NCI-H2196 (cell line): ENCODE measurements around the gene CERS3.
"Not testable (repeated sequence)": the region's sequence is repeated elsewhere in the genome, so short reads cannot be mapped to it uniquely, and the experiment has no call there.

Experiments
- DNase-seq: peaks from one replicate; lab custom pipeline; 2025; ENCODE audit not compliant: unreplicated experiment; lab: John Stamatoyannopoulos, UW

The CERS3 gene

GRCh38 chr15:100468285-100468684, 60.5 kb downstream of the CERS3 start:
- no peak for DNase-seq

GRCh38 chr15:100466073-100466472, 62.7 kb downstream of the CERS3 start:
- no peak for DNase-seq

GRCh38 chr15:100464888-100465287, 63.9 kb downstream of the CERS3 start:
- DNase-seq = no peak

DNA sequence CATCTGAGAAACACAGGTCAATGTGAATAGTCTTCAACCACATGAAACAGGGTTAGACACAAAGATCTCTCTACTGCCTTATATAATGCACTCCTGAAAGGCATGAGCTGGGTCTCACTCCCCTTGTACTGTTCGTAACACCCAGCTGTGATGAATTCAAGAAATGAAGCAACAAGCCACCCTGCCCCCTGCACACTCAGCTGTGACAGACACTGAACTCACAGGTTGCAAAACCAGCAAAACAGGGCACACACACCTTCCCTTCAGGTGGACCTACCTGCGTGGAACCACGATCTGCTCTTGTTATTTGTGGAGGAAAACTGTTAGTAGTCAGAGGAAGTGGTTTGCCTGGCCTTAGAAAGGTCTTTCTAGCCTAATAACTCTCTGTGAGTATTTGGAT, 64.5 kb downstream of the CERS3 start:
- DNase-seq = no peak

DNA sequence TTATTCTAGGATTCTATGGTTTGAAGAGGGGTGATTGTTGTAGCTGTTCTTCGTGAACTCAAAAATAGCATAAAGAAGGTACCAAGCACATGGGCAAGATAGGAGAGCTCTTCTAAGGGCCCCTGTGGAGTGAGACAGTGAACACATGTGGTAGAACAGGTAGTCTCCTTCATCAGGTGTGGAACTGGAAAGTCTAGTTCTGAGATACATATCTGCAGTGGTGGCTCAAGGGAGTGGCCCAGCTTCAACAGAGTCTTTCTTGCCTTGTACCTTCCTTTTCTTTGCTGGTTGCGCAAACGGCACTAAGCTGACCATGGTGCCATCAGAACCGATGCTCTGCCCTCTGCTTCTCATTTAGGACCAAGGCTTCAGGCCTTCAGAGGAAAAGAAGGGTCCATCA, 65.2 kb downstream of the CERS3 start:
- no peak for DNase-seq

- no peak for DNase-seq
Observed at GRCh38 chr15:100461049-100461448, 67.7 kb downstream of the CERS3 start.

- no peak for DNase-seq
Observed at GRCh38 chr15:100457201-100457600, 71.5 kb downstream of the CERS3 start.

DNA sequence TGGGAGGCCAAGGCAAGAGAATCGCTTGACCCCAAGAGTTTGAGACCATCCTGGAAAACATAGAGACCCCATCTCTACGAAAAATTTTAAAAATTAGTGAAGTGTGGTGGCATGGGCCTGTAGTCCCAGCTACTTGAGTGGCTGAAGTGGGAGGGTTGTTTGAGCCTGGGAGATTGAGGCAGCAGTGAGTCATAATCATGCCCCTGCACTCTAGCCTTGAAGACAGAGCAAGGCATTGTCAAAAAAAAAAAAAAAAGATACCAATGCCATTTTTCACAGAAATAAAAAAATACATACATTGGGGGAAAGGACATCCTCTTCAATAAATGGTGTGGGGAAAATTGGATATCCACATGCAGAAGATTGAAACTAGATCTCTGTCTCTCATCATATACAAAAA, 74.6 kb downstream of the CERS3 start:
- no peak for DNase-seq

- no peak for DNase-seq
Observed at GRCh38 chr15:100448481-100448880, 80.3 kb downstream of the CERS3 start.

DNA sequence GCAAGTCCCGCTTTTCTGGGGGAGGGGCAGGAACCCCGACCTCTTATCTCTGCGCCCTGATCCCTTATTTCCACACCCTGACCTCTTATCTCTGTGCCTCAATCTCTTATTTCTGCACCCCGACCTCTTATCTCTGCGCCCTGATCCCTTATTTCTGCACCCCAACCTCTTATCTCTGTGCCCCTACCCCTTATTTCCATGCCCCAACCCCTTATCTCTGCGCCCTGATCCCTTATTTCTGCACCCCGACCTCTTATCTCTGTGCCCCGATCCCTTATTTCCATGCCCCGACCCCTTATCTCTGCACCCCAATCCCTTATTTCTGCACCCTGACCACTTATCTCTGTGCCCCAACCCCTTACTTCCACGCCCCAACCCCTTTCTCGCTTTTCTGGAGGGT, 87.7 kb downstream of the CERS3 start:
- not testable (repeated sequence) for DNase-seq

DNA sequence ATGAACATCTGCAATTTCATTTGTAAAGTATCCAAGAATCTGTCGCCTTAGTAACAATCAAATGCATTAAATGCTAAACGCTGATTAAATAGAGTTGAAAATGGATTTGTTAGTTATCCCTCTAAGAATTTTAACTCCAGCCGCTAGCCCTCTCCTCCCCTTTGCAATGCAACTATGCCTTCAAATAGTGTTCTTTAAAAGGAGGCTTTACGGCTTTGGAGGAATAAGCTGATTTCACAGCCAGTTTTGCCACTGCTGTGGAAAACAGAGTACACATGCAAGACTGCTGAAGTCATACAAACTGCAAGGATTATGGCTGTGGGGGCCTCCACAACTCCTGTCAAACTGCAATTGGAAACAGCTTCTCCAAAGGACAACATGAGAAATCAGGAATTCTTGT, 89.2 kb downstream of the CERS3 start:
- DNase-seq = no peak

DNA sequence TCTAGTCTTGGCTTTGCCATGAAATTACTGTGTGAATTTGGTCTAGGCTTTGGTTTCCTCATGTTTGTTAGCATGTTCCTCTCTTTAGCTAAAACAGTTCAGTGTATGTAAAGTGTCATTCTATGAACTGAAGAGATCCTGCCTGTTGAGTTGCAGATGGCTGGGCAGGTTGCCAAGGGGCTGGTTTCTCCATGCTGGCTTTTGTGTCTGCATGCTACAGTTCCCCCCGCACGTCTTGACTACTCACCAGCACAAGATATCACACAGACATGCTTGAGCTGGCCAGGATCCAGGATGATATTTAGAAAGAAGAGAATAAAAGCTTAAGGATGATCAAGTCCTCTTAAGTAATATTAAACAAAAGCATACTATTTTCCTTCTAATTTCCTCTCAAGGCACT, 90.2 kb downstream of the CERS3 start:
- no peak for DNase-seq

GRCh38 chr15:100437261-100437660, 91.5 kb downstream of the CERS3 start:
- no peak for DNase-seq

DNA sequence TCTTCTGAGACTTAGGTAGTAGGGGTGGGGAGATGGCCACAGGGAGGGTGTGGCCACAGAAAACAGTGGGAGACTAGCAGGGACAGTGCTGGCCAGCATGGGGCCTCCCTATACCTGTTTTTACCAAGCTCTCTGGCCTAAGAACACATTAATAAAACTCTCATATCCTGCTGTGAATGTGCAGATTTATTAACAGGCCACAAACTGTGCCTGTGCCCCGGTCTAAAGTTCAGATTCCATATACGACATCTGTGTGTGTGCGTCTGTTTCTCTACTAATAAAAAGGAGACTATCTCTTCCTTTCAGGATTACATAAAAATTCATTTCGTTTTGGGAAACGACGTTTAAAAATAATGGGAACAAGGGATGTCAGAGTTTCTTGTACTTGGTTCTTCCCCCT, 94.2 kb downstream of the CERS3 start:
- DNase-seq = no peak

DNA sequence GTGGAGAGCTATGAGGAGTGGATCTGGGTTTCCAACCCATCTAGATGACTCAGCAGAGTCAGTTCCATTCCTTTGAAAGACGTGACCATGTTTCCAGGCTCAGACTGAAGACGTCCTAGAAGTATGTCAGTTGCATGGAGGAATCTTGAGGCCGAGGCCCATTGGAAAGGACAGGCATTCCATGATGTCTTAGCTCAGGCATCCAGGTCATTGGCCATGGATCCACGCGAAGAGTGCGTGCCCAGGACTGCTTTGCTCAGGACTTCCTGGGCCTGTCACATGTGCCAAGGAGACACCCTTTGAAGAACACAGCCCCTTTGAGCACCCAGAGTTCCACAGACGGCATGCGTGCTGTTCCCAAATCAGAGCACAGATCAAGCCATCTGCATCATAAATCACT, 94.7 kb downstream of the CERS3 start:
- DNase-seq = no peak

DNA sequence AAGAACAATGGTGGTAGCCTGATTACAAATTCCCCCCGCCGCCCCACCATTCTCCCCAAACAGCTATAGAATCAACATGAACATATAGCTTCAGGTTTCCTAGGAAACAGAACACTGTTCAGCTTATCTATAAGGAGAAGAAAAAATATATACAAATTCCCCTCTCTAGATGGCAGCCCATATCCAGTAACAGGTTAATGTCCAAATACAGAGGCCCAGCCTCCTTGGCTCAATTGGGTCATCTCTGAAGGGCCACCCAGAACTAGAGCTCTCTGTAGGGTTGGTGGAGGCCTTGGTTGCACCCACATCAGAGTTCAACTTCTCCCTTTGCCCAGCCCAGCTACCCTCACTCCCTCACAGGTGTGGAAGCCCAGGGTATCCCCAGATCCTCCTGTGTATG, 95.4 kb downstream of the CERS3 start:
- DNase-seq = no peak

- no peak for DNase-seq
Observed at GRCh38 chr15:100430411-100430810, 98.3 kb downstream of the CERS3 start.

DNA sequence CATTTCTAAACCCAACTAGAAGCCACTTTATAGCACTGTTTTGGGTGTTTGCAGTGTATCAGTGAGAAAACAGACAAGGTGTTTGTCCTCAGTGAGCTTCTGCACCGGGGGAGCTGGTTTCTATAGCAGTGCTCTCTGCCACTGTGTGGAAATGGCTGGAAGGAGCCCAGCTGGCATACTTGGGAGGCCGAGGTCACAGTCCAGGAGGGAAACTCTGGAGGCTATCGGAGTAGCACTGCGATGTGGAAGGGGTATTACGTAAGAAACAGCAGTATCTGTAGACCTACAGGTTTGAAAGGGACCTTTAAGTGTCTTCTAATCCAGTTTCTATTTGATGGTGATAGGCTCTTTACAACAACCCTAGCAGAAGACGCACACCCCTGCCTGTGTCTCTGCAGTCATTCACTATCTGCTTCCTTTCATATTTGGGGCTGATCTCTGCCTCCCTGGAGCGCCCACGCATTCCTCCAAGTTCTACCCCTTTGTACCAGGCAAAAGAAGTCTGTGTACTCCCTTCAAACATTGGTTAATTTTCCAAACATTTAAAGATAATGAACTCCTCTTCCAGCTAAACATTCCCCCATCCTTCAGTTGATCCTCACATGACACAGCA, 99.5 kb downstream of the CERS3 start:
- no peak for DNase-seq

GRCh38 chr15:100426937-100427336, 101.8 kb downstream of the CERS3 start:
- no peak for DNase-seq

- no peak for DNase-seq
Observed at GRCh38 chr15:100405179-100405578, 123.6 kb downstream of the CERS3 start.

DNA sequence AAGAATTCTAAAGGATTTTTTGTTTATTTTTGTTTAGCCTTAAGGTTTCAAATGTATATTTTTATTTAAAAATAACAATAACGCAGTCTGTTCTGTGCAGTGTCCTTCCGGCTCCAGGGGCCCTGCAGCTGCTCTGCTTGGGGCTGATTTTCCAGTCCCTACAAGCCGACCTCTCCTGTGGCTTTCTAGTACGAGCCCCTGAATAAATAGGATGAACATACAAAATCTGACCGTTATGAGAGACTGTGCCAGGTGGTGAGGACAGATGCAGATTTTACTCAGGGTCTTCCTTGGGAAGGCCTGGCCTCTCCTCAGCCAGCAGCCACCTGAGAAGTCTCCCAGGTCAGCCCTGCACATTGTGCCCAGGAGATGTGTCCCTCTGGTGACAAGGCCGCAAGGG, 127.8 kb downstream of the CERS3 start:
- DNase-seq = no peak

DNA sequence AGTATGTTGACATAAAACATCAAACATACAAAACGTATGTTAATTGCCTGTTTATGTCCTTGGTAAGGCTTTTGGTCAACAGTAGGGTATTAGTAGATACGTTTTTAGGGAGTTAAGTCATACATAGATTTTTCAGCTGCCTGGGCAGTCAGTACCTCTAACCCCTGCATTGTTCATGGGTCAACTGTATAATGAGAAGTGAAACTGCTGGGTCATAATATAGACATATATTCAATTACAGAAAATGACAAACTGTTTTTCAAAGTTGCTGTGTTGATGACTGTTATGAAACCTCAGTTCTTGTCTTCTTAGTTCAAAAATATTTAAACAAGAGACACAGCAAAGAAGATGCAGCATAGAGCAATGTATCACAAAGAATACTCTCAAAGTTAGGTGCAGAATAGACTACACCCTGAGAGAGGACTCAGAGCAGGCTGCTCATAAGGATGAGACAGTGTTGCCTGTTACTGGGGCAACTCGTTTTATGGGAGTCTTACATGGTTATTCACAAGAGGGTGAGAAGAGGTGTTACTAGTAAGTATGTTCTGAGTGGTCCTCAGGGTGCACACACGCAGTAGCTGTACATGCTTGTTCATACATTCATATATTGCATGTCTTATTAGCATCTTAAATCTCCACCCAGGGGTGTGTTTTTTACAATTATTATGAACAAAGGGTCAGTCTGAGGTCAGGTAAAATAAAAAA, 133.9 kb downstream of the CERS3 start:
- DNase-seq = no peak

DNA sequence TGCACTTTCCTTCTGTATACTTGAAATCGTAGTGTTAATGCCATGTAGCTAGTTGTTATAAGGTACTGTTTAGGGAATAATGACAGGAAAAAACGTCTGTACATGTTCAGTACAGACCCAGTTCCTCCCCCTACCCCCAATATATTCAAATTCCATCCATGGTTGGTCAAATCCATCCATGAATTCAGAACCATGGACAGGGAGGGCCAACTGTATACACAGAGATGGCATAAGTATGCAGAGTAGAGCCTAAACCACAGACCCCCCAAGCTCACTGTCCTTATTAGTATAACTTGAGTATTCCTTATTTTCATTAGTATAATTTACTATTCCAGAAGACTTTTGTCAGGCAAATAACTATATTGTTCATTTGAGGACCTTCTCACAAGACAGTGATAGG, 135.7 kb downstream of the CERS3 start:
- no peak for DNase-seq
